ENCODE data around the gene ZNF561.

The ZNF561 gene

GRCh38 chr19:9580728-9581127 lies 40.3 kb downstream of the ZNF561 start:
- no peak for TF ChIP-seq EZH2phosphoT487 (conservative IDR thresholded peaks at IDR 0.05; ENCODE audit: low read length)
- Histone ChIP-seq H3K9ac (ENCODE audit: low read length) (no peak overlapping the region), H3K4me3 (ENCODE audit: insufficient read depth, low read length, poor library complexity, severe bottlenecking) (no peak overlapping the region), H3F3A (ENCODE audit: insufficient read depth) (no peaks in the 10 kb centered on the region), H4K20me1 (ENCODE audit: low read depth, low read length) (0 out of 2 replicates have a peak, but pooled peaks cover 5% of the 10 kb centered on the region), H3K9me2 (replicated peaks; ENCODE audit: insufficient read depth, low read length) (no peaks in the 10 kb centered on the region), H3K36me3 (ENCODE audit: low read length) (peaks cover 44% of the 10 kb centered on the region), H3K27ac (ENCODE audit: low read depth, low read length) (no peak overlapping the region), H3K9me3 (ENCODE audit: insufficient read depth, low read length) (peaks cover 17% of the 10 kb centered on the region; the same call in 1 of the 2 replicates), H3K4me2 (ENCODE audit: low read depth, low read length, poor library complexity, severe bottlenecking) (no peak overlapping the region), H3K27me3 (ENCODE audit: low read length) (no peaks in the 10 kb centered on the region), H3K79me2 (ENCODE audit: insufficient read depth, low read length) (peaks cover 86% of the 10 kb centered on the region), H2AFZ (ENCODE audit: low read depth, low read length, severe bottlenecking) (no peak overlapping the region)

GRCh38 chr19:9570255-9570654 lies 50.8 kb downstream of the ZNF561 start:
- TF ChIP-seq CTCF (IDR thresholded peaks at IDR 0.05; ENCODE audit: insufficient read depth, low read length, poor library complexity, severe bottlenecking) (no peak), EZH2phosphoT487 (conservative IDR thresholded peaks at IDR 0.05; ENCODE audit: low read length) (no peak)
- Histone ChIP-seq H3K27ac (ENCODE audit: low read depth, low read length) (no peak overlapping the region), H3K9me2 (replicated peaks; ENCODE audit: insufficient read depth, low read length) (no peaks in the 10 kb centered on the region), H3F3A (ENCODE audit: insufficient read depth) (no peaks in the 10 kb centered on the region), H3K36me3 (ENCODE audit: low read length) (peaks cover 75% of the 10 kb centered on the region), H3K27me3 (ENCODE audit: low read length) (no peaks in the 10 kb centered on the region), H2AFZ (ENCODE audit: low read depth, low read length, severe bottlenecking) (no peak overlapping the region), H3K79me2 (ENCODE audit: insufficient read depth, low read length) (peaks cover 91% of the 10 kb centered on the region), H4K20me1 (ENCODE audit: low read depth, low read length) (no peaks in the 10 kb centered on the region), H3K4me3 (ENCODE audit: insufficient read depth, low read length, poor library complexity, severe bottlenecking) (no peak overlapping the region), H3K9ac (ENCODE audit: low read length) (no peak overlapping the region), H3K4me2 (ENCODE audit: low read depth, low read length, poor library complexity, severe bottlenecking) (no peak overlapping the region), H3K9me3 (ENCODE audit: insufficient read depth, low read length) (peaks cover 76% of the 10 kb centered on the region)

DNA sequence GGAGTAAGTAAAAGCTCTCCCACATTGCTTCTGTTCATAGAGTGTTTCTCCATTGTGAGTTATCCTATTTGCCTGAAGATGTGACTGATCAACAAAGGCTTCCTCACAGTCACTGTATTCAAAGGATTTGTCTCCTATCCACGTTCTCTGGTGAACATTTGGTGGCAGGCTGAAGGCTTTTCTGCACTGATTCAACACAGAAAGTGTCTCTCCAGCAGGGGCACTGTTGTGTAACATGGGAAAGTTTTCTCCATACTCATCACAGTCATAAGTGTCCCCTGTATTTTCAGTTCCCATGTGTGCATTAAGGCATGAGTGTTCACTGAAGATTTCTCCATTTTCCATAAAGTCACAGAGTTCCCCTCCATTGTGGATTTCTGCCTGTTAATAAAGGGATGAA lies 54.3 kb downstream of the ZNF561 start:
- H3F3A ChIP-seq (ENCODE audit: insufficient read depth) = no peaks in the 10 kb centered on the region
- no peaks in the 10 kb centered on the region for H4K20me1 ChIP-seq (ENCODE audit: low read depth, low read length)
- H3K4me3 ChIP-seq (ENCODE audit: insufficient read depth, low read length, poor library complexity, severe bottlenecking) = no peak overlapping the region
- no peak overlapping the region for H3K27ac ChIP-seq (ENCODE audit: low read depth, low read length)
- H2AFZ ChIP-seq (ENCODE audit: low read depth, low read length, severe bottlenecking) = no peak overlapping the region
- peaks cover 50% of the 10 kb centered on the region for H3K9me3 ChIP-seq (ENCODE audit: insufficient read depth, low read length)
- no peaks in the 10 kb centered on the region for H3K9me2 ChIP-seq (replicated peaks; ENCODE audit: insufficient read depth, low read length)
- no peak overlapping the region for H3K4me2 ChIP-seq (ENCODE audit: low read depth, low read length, poor library complexity, severe bottlenecking)
- H3K36me3 ChIP-seq (ENCODE audit: low read length) = peaks cover 83% of the 10 kb centered on the region
- H3K79me2 ChIP-seq (ENCODE audit: insufficient read depth, low read length) = peaks cover 65% of the 10 kb centered on the region
- no peaks in the 10 kb centered on the region for H3K27me3 ChIP-seq (ENCODE audit: low read length)
- TF ChIP-seq EZH2phosphoT487 (conservative IDR thresholded peaks at IDR 0.05; ENCODE audit: low read length) = no peak
- TF ChIP-seq CTCF (IDR thresholded peaks at IDR 0.05; ENCODE audit: insufficient read depth, low read length, poor library complexity, severe bottlenecking) = no peak
- H3K9ac ChIP-seq (ENCODE audit: low read length) = no peak overlapping the region

- no peaks in the 10 kb centered on the region for H3K27me3 ChIP-seq (ENCODE audit: low read length)
- H3K27ac ChIP-seq (ENCODE audit: low read depth, low read length) = no peak overlapping the region
- H3K79me2 ChIP-seq (ENCODE audit: insufficient read depth, low read length) = peaks cover 59% of the 10 kb centered on the region
- H3K9me2 ChIP-seq (replicated peaks; ENCODE audit: insufficient read depth, low read length) = no peaks in the 10 kb centered on the region
- H4K20me1 ChIP-seq (ENCODE audit: low read depth, low read length) = no peaks in the 10 kb centered on the region
- H3F3A ChIP-seq (ENCODE audit: insufficient read depth) = 0 out of 2 replicates have a peak, but pooled peaks cover 5% of the 10 kb centered on the region
- no peak overlapping the region for H3K4me2 ChIP-seq (ENCODE audit: low read depth, low read length, poor library complexity, severe bottlenecking)
- TF ChIP-seq CTCF (IDR thresholded peaks at IDR 0.05; ENCODE audit: insufficient read depth, low read length, poor library complexity, severe bottlenecking) (no peak), EZH2phosphoT487 (conservative IDR thresholded peaks at IDR 0.05; ENCODE audit: low read length) (no peak)
- no peak overlapping the region for H3K4me3 ChIP-seq (ENCODE audit: insufficient read depth, low read length, poor library complexity, severe bottlenecking)
- peaks cover 46% of the 10 kb centered on the region for H3K9me3 ChIP-seq (ENCODE audit: insufficient read depth, low read length)
- H3K36me3 ChIP-seq (ENCODE audit: low read length) = peaks cover 83% of the 10 kb centered on the region
- H2AFZ ChIP-seq (ENCODE audit: low read depth, low read length, severe bottlenecking) = no peak overlapping the region
- H3K9ac ChIP-seq (ENCODE audit: low read length) = no peak overlapping the region
Observed at GRCh38 chr19:9565900-9566705, 54.9 kb downstream of the ZNF561 start.
